HG03354 (cell line): ENCODE data around the gene ITGAE.
"Not testable (repeated sequence)": the region's sequence is repeated elsewhere in the genome, so short reads cannot be mapped to it uniquely, and the experiment has no call there.

Experiments
- ATAC-seq: cut with Tn5 transposase; IDR thresholded peaks from one replicate; pipeline ENCODE4 v1.9.1; 2021; ENCODE audit warnings: mild to moderate bottlenecking; ENCODE audit not compliant: unreplicated experiment, poor library complexity, severe bottlenecking

The ITGAE gene

GRCh38 chr17:3708366-3708765, 92.6 kb downstream of the ITGAE start:
- no peak for ATAC-seq

GRCh38 chr17:3705718-3705984, 95.3 kb downstream of the ITGAE start:
- not testable (repeated sequence) for ATAC-seq

DNA sequence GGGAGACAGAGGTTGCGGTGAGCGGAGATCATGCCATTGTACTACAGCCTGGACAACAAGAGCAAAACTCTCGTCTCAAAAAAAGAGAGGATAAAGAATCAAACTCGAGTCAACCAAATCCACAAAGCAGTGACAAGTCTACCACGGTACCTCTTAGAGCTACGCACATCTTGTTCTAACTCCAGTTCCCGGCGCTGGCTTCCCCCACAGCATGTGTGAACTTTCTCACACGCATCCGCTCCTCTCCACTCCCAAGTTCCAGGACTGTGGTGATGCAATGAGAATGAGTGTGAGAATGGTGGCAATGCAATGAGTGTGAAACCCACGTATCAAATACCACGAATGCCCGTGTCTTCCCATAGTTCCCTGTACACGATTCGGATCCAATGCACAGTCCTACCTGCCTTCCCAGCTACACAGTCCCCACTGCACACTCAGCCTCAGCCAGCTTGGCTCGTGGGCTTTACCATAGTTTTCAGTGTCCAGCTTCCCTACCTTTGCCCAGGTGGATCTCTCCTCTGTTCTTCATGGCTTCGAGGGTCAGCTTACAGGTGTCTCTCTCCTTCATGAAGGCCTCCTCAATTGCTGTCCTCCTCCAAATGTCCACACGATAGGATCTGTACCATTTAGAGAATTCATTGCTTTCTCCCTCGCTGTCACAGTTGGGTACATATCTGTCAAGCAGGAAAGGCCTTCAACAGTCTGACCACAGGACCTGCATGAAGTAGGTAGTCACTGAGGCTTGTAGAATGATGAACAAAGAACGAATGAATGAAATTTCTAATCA, 95.9 kb downstream of the ITGAE start:
- ATAC-seq = no peak

GRCh38 chr17:3702041-3702539, 98.9 kb downstream of the ITGAE start:
- not testable (repeated sequence) for ATAC-seq

DNA sequence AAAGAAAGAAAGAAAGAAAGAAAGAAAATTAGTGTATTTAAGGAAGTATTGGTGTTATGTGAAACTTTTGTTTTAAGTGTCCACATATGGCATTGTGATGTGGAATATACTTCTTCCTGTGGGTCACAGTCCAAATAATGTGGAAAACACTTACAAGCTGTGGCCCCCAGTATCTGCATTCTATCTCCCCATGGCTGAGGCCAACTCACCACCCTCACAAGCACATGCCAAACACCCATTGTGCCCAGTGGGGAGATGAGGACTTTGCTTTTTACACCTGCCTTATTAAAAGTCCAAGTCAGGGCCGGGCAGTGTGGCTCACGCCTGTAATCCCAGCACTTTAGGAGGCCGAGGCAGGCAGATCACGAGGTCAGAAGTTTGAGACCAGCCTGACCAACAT, 101.0 kb downstream of the ITGAE start:
- ATAC-seq = no peak

GRCh38 chr17:3698139-3698538, 102.8 kb downstream of the ITGAE start:
- ATAC-seq = no peak

DNA sequence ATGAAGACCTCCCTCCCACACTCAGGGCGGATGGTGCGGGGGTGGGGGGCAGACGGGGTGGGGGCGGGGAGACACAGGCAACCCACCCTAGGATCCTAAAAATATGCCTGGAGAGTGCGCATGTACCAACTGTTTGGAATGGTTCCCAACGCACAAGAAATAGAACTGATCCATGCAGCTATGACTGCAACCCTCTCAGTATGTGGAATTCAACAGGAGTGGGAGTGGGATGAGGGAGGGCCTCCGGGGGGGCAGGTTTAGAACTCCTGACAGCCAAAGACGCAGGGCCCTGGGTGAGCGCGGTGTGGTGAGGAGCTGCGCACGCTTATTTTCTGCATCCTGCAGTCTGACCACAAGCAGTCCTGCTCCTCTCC, 103.9 kb downstream of the ITGAE start:
- ATAC-seq = no peak

DNA sequence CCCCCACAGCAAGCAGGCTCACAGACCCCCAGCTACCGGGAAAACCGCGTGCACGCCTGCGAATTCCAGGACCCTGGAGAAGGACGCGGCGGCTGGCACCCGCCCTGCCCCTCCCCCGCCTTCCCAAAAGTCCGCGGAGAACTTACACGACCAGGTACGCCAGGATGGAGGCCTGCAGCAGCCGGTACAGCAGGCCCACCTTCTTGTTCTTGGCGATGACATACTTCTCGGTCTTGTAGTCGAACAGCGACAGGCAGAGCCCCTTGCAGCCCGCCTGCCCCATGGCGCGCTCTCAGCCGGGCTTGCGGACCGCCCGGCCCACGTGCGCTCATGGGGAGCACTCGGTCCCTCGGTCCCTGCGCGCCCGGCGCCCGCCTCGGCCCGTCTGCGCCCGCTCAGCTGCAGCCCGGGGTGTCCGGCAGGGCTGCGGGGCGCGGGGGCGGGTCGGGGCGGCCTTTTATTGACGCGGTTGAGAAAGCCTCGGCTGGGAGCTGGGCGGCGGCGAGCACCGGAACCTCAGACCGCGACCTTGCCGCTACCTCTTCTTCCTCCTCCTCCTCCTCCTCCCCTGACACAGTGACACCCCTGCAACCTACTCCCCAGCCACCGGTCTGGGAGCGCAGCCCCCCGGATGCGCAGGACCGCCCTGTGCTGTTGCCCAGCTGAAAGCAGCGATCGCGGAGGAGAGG, 105.1 kb downstream of the ITGAE start, which contains the start of gene P2RX5:
P2RX5 (minus strand) TSS at position 433 of the 689 bp plus-strand sequence; CDS start at position 283, 150 bp downstream.
- ATAC-seq = peak; percentile 37

GRCh38 chr17:3695129-3695722, 105.8 kb downstream of the ITGAE start:
- no peak for ATAC-seq

DNA sequence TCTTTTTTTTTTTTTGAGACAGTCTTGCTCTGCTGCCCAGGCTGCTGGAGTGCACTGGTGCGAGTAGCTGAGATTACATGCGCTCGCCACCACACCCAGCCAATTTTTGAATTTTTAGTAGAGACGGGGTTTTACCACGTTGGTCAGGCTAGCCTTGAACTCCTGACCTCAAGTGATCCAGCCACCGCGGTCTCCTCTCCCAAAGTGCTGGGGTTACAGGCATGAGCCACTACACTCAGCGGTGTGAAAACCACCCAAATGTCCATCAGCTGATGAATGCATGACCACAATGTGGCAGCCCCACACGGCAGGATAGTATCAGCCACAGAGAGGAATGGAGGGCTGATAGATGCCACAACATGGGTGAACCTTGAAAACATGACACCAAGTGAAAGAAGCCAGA, 107.2 kb downstream of the ITGAE start:
- peak; percentile 53 for ATAC-seq

DNA sequence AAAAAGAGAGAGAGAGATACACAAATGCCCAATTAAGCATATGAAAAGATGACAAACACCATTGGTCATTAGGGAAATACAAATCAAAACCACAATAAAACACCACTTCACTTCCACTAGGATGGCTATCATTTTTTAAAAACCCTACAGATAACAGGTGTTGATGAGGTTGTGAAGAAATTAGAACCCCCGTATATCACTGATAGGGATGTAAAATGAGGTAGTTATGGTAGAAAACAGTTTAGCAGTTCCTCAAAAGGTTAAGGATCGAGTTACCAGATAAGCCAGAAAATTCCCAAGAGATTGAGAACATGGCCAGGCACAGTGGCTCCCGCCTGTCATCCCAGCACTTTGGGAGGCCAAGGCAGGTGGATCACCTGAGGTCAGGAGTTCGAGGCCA, 107.8 kb downstream of the ITGAE start:
- no peak for ATAC-seq

- no peak for ATAC-seq
Observed at GRCh38 chr17:3692346-3692745, 108.6 kb downstream of the ITGAE start.

GRCh38 chr17:3691617-3692067, 109.3 kb downstream of the ITGAE start:
- no peak for ATAC-seq

DNA sequence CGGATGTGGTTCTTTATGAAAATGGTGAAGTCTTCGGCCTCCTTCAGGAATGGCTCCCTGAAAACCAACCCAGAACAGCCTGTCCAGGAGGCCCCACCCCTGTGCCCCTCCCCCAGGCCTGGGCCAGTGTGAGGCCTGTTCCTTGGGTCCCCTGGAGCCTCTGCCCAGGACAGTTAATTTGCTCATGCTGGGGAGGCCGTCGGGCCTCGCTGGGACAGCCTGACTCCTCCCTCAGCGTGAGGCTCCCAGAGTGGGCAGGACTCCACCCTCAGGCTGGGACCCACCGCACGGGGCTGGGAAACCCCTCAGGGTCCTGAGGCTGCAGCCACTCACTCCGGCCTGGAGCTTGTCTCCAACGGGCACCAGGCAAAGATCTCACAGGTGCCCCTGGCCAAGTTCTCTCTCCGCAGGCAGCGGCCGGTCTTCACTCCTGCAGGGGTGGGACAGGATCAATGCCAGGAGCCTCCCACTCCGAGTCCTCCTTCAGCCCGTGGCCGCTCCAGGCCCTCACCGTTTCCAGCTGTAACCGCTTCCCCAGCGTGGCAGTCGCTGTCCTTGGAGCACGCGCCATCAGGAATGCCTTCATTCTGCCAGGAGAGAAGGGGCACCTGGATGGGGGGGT, 110.8 kb downstream of the ITGAE start:
- no peak for ATAC-seq

- no peak for ATAC-seq
Observed at GRCh38 chr17:3689262-3690093, 111.5 kb downstream of the ITGAE start.

DNA sequence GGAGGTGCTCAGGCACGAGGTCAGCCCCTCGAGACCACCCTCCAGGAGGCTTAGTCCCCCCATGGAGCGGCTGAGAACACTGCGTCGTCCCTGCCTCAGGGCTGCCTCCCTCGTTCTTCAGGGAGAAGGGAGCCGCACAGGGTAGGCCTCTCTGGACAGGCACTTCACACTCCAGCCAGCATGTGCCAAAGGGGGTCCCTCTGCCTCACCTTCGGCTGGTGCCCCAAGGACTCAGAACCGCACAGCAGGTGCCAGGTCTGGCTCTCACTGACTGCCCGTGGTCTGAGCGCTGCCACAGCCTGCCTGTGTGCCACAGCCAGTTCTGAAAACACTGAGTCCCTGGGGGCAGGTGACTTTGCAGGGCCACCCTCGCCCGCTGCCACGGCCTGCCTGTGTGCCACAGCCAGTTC, 112.1 kb downstream of the ITGAE start:
- ATAC-seq = no peak

DNA sequence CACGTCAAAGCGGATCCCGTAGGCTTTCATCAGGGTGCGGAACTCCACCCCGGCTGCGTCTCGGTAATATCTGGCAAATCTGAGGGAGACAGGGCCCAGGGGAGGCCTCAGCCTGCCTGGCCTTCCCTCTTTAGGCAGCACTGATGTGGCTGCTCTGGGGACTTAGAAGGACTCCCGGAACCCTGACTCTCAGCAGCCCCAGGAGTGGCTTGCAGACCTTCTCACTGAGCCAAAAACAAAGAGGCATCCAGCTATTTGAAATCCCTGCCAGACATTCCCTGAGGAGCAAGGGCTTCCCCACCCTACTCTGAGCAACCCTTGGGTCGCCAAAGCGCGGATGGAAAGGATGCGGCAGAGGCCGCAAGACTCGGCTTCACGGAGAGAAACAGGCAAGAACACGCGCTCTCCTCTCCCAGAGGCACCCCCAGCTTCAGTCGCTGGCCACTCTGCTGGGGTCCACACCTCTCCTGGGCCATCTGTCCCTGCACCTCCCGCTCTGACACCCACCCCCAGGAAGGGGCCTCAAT, 112.9 kb downstream of the ITGAE start:
- ATAC-seq = no peak

DNA sequence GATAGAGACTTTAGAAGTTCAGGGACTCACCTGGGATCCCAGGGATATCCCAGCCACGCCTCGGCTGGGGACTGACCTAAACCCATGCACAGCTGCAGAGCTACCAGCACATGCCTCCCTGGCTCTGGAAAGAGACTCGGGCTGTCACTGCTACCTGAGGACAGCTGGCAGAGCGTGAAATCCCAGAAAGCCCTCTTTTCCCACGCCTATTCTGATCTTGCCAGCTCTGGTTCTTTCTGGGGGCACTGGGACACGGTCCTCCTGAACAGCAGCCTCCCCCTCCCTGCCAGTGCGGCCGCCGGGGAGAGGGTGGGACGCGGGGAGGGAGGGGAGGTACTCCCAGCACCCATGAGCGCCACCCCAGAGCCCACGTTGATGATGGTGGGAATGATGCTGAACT, 115.8 kb downstream of the ITGAE start:
- no peak for ATAC-seq

DNA sequence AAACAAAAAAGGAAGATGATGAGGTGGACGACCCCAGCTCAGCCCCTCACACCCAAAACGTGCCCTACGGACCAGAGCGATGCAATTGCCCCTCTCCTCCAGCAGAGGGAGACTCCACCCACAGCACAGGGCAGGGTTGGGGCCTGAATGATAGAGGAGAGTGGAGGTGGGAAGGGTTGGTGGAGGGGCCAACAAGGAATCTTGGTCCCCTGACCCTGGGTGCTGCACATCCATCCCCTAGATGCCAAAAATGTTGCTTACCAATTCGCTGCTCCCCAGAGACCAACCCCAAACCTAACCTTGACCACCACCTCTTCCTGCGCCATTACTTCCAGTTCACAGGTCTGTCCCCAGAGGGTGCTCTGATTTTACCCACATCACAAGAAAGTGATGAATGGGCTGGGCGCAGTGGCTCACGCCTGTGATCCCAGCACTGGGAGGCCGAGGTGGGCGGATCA, 117.9 kb downstream of the ITGAE start:
- peak; percentile 63 for ATAC-seq
